ENCODE measurements around the gene UBAP2. TPM values are rescaled to one million over a fixed set of nuclear protein-coding genes. Genes with fewer than 3 reads are reported as not detected.

The UBAP2 gene
- polyA plus RNA-seq, 1 of the 3 experiments (the other 2 are of a cell fraction), result 15.8 TPM

DNA sequence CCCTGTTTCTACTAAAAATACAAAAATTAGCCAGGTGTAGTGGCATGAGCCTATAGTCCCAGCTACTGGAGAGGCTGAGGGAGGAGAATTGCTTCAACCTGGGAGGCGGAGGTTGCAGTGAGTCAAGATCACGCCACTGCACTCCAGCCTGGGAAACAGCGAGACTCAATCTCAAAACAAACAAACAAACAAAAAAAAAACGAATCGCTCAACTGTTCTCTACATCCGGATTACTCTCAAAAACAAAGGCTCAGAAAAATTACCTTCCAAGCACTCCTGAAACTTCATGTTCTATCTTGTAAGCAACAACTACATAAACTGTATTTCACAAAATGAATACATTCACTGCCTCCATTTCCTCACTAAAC, 14.0 kb downstream of the UBAP2 start:
- H3K9ac ChIP-seq, result no peak overlapping the region
- peaks cover 0 to 15% of the 10 kb centered on the region in 2 experiments for H3K36me3 ChIP-seq (replicated peaks in 1 of 2; ENCODE audit: control insufficient read depth in 1 of 2, insufficient read depth in 2 of 2, low read length in 1 of 2)
- TF ChIP-seq SMC3 (IDR thresholded peaks at IDR 0.05; ENCODE audit: low read depth, low read length), result no peak
- TF ChIP-seq, protein P1, sequence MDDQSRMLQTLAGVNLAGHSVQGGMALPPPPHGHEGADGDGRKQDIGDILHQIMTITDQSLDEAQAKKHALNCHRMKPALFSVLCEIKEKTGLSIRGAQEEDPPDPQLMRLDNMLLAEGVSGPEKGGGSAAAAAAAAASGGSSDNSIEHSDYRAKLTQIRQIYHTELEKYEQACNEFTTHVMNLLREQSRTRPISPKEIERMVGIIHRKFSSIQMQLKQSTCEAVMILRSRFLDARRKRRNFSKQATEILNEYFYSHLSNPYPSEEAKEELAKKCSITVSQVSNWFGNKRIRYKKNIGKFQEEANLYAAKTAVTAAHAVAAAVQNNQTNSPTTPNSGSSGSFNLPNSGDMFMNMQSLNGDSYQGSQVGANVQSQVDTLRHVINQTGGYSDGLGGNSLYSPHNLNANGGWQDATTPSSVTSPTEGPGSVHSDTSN (IDR thresholded peaks at IDR 0.05), result no peak
- TF ChIP-seq TEAD4 (IDR thresholded peaks at IDR 0.05; ENCODE audit: borderline replicate concordance, insufficient read depth), result no peak
- TF ChIP-seq JUND (IDR thresholded peaks at IDR 0.05), result no peak
- TF ChIP-seq NRF1 (IDR thresholded peaks at IDR 0.05; ENCODE audit: low read depth, low read length), result no peak
- TF ChIP-seq CHD2 (IDR thresholded peaks at IDR 0.05; ENCODE audit: low read length, partially characterized antibody), result no peak
- no peak for TF ChIP-seq TCF12 (IDR thresholded peaks at IDR 0.05)
- TF ChIP-seq EP300 (IDR thresholded peaks at IDR 0.05; ENCODE audit: borderline replicate concordance in 1 of 2, low read depth in 1 of 2, low read length in 1 of 2), result no peak
- TF ChIP-seq GATA2 (CRISPR knock-in tag; IDR thresholded peaks at IDR 0.05), result no peak
- TF ChIP-seq, protein P2, sequence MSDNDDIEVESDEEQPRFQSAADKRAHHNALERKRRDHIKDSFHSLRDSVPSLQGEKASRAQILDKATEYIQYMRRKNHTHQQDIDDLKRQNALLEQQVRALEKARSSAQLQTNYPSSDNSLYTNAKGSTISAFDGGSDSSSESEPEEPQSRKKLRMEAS (IDR thresholded peaks at IDR 0.05; ENCODE audit: low read depth), result no peak
- no peak for TF ChIP-seq FOSL2 (IDR thresholded peaks at IDR 0.05; ENCODE audit: borderline replicate concordance, low read depth)
- TF ChIP-seq TAF1 (IDR thresholded peaks at IDR 0.05; ENCODE audit: borderline replicate concordance, low read depth, low read length), result no peak
- TF ChIP-seq, protein P3, sequence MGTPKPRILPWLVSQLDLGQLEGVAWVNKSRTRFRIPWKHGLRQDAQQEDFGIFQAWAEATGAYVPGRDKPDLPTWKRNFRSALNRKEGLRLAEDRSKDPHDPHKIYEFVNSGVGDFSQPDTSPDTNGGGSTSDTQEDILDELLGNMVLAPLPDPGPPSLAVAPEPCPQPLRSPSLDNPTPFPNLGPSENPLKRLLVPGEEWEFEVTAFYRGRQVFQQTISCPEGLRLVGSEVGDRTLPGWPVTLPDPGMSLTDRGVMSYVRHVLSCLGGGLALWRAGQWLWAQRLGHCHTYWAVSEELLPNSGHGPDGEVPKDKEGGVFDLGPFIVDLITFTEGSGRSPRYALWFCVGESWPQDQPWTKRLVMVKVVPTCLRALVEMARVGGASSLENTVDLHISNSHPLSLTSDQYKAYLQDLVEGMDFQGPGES (IDR thresholded peaks at IDR 0.05; ENCODE audit: low read depth, low read length), result no peak
- no peak for TF ChIP-seq FOXJ3 (CRISPR knock-in tag; IDR thresholded peaks at IDR 0.05)
- TF ChIP-seq GABPA (IDR thresholded peaks at IDR 0.05; ENCODE audit: low read depth), result no peak
- no peak for TF ChIP-seq MXI1 (IDR thresholded peaks at IDR 0.05; ENCODE audit: low read depth, low read length)
- TF ChIP-seq MEF2A (IDR thresholded peaks at IDR 0.05; ENCODE audit: borderline replicate concordance, low read depth), result no peak
- no peak for TF ChIP-seq SIN3A (IDR thresholded peaks at IDR 0.05; ENCODE audit: borderline replicate concordance, low read depth, low read length)
- no peaks in the 10 kb centered on the region for H3K9me2 ChIP-seq
- H3K27me3 ChIP-seq (ENCODE audit: insufficient read depth), result no peaks in the 10 kb centered on the region
- no peak overlapping the region for H2AFZ ChIP-seq (ENCODE audit: low read depth)
- peaks cover 97% of the 10 kb centered on the region for H3K79me2 ChIP-seq (ENCODE audit: insufficient read depth)
- no peaks in the 10 kb centered on the region for H3F3A ChIP-seq (replicated peaks; ENCODE audit: insufficient read depth)
- no peaks in the 10 kb centered on the region for H3K4me1 ChIP-seq (ENCODE audit: control insufficient read depth in 1 of 2, insufficient read depth in 2 of 2, low read depth in 1 of 2, low read length in 1 of 2)
- H3K27ac ChIP-seq (ENCODE audit: low read depth in 2 of 2, low read length in 1 of 2), result no peak overlapping the region
- ChIA-PET POLR2A (no interaction called here), CTCF (no interaction called here)
- H3K4me3 ChIP-seq (ENCODE audit: low read depth in 2 of 2, low read length in 1 of 2), result no peak overlapping the region
- DNase-seq, result no peak
- H3K9me3 ChIP-seq, result no peaks in the 10 kb centered on the region
- no peak overlapping the region for H3K4me2 ChIP-seq
- 96% methylated on average over 6 of the region's 6 CpGs for WGBS (ENCODE audit: low lambda C conversion rate)
- H4K20me1 ChIP-seq (ENCODE audit: insufficient read depth), result peaks cover 38% of the 10 kb centered on the region
